Natural killer cell (primary cell): Measurements from ENCODE around the gene EXOSC5. TPM values are rescaled to one million over a fixed set of nuclear protein-coding genes. Genes with fewer than 3 reads are reported as not detected.

ENCODE experiments used
- ATAC-seq, 3 donors: fragments of 150-1000 bp in 2 of 3; fragments of 200-7000 bp in 1 of 3; cut with Tn5 transposase; 1 replicate in 1 of 3; 2 replicates in 2 of 3; pipeline ENCODE4 v1.10.0; 2021; ENCODE audit warnings: mild to moderate bottlenecking in 2 of 3, moderate library complexity in 2 of 3
- DNase-seq, 2 donors: peaks; one replicate each; pipeline versions ENCODE4 v3.0.0 to v3.0.0-alpha.2; 2013 to 2021; ENCODE audit warnings: mixed read lengths in 1 of 2
- H3K27ac ChIP-seq: one replicate; pipeline ENCODE4 v1.5.1; 2013; ENCODE audit warnings: mild to moderate bottlenecking, low read length
- H3K27me3 ChIP-seq: one replicate; pipeline ENCODE4 v1.6.1; 2013; ENCODE audit warnings: low read length; ENCODE audit not compliant: control insufficient read depth, insufficient read depth
- H3K36me3 ChIP-seq: one replicate; pipeline ENCODE4 v1.6.1; 2013; ENCODE audit warnings: low read length; ENCODE audit not compliant: control insufficient read depth, insufficient read depth
- H3K4me1 ChIP-seq: one replicate; pipeline ENCODE4 v1.6.1; 2013; ENCODE audit warnings: low read length; ENCODE audit not compliant: control insufficient read depth, insufficient read depth
- H3K4me3 ChIP-seq: one replicate; pipeline ENCODE4 v1.5.1; 2013; ENCODE audit warnings: low read length
- H3K9me3 ChIP-seq: one replicate; pipeline ENCODE4 v1.6.1; 2013; ENCODE audit warnings: low read length; ENCODE audit not compliant: control insufficient read depth, insufficient read depth
- H3K27ac Mint-ChIP-seq, 2 donors: one replicate each; pipeline ENCODE4 v1.8.0; 2022; ENCODE audit warnings: mild to moderate bottlenecking in 2 of 2, mixed read lengths in 2 of 2, moderate library complexity in 1 of 2
- H3K27me3 Mint-ChIP-seq, 2 donors: one replicate each; pipeline ENCODE4 v1.8.0; 2022; ENCODE audit warnings: low read depth in 2 of 2, mixed read lengths in 2 of 2
- H3K36me3 Mint-ChIP-seq: one replicate; pipeline ENCODE4 v1.8.0; 2022; ENCODE audit warnings: mixed read lengths
- H3K4me1 Mint-ChIP-seq, 2 donors: one replicate each; pipeline ENCODE4 v1.8.0; 2022; ENCODE audit warnings: mixed read lengths in 2 of 2
- H3K4me3 Mint-ChIP-seq: one replicate; pipeline ENCODE4 v1.8.0; 2022; ENCODE audit warnings: mild to moderate bottlenecking, moderate library complexity, mixed read lengths
- H3K9me3 Mint-ChIP-seq, 2 donors: one replicate each; pipeline ENCODE4 v1.8.0; 2022; ENCODE audit warnings: mixed read lengths in 2 of 2
- CTCF ChIP-seq: fragments of 200-600 bp; IDR thresholded peaks from one replicate; pipeline ENCODE4 v1.8.0; 2022; ENCODE audit warnings: antibody characterized with exemption
- WGBS: methylation state at CpG from one replicate; pipeline ENCODE4 v1.1.7; 2013; ENCODE audit warnings: missing lambda C conversion rate; ENCODE audit not compliant: insufficient coverage; 5-methylcytosine and 5-hydroxymethylcytosine counted together
- intact Hi-C: fragments of 100-400 bp; cut with micrococcal nuclease; formaldehyde crosslinking; loops from one replicate; pipeline ENCODE4 v1.14.2; 2022
- total RNA-seq, 4 donors: library from RNA; stranded (reverse); fragments of 120-200 nt in 1 of 4; gene quantifications; one replicate each; pipeline versions ENCODE4 v1.2.3 to v1.2.4, GENCODE V29; 2013 to 2022

Gene EXOSC5
- total RNA-seq, 3 donors from 2014 or later (not counting 1 experiment from before 2014, with no cell fraction given), result 9.0 to 11.6 (median 9.5) TPM

GRCh38 chr19:41413947-41414346 is 16.8 kb upstream of the EXOSC5 start:
- intact Hi-C loops, result no loop called here
- DNase-seq (no peak), ATAC-seq (no peak)
- Histone ChIP-seq H3K27ac (no peak overlapping the region), H3K4me1 (peaks cover 18% of the 10 kb centered on the region), H3K36me3 (peaks cover 49% of the 10 kb centered on the region), H3K9me3 (no peaks in the 10 kb centered on the region), H3K27me3 (no peaks in the 10 kb centered on the region), H3K4me3 (no peak overlapping the region)
- no peaks in the 10 kb centered on the region for H3K27me3 Mint-ChIP-seq
- H3K9me3 Mint-ChIP-seq, result no peaks in the 10 kb centered on the region
- no peak overlapping the region for H3K4me3 Mint-ChIP-seq
- 96% methylated on average over 10 of the region's 10 CpGs for WGBS
- H3K36me3 Mint-ChIP-seq, result no peaks in the 10 kb centered on the region
- H3K27ac Mint-ChIP-seq, result no peak overlapping the region
- H3K4me1 Mint-ChIP-seq, result peaks cover 6 to 16% of the 10 kb centered on the region in 2 donors
- TF ChIP-seq CTCF, result no peak

DNA sequence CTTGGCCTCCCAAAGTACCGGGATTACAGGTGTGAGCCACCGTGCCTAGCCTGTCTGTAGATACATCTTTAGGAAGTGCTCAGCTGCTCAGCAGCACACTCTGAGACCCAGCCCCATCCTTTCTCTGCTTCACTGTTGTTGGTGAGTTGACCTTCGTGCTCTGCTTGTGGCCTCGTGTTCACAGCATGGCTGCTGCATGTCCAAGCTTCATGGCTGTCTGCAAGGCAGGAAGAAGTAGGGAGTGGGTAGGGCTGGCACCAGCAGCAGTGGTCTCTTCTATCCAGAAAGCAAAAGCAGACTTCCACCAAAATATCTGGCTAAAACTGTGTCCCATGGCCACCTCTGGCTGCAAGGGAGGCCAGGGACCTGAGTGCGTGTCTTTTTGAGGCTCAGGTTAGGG is 15.8 kb upstream of the EXOSC5 start:
- DNase-seq (no peak), ATAC-seq (no peak)
- Histone ChIP-seq H3K9me3 (no peaks in the 10 kb centered on the region), H3K4me3 (no peak overlapping the region), H3K4me1 (peaks cover 22% of the 10 kb centered on the region), H3K27ac (no peak overlapping the region), H3K36me3 (peaks cover 43% of the 10 kb centered on the region), H3K27me3 (no peaks in the 10 kb centered on the region)
- intact Hi-C loops, result no loop called here
- Mint-ChIP-seq H3K27ac (no peak overlapping the region), H3K4me1 (peaks cover 6 to 19% of the 10 kb centered on the region in 2 donors), H3K36me3 (no peaks in the 10 kb centered on the region), H3K9me3 (no peaks in the 10 kb centered on the region), H3K27me3 (no peaks in the 10 kb centered on the region), H3K4me3 (no peak overlapping the region)
- no peak for TF ChIP-seq CTCF
- 97% methylated on average over 5 of the region's 5 CpGs for WGBS

DNA sequence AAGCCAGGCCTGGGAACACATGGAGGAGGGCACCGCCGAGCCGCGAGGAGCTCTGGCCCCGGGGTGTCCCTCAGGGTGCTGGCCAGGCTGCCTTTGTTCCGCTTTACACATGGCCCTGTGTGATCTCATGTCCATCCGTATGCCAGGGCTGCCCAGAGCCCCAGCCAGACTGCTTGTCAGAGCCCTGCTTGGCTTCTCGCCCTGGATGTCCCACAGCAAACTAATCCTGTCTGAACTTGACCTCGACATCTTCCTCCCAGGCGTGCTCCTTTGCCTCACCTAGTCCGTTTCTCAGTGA is 14.8 kb upstream of the EXOSC5 start:
- no peak overlapping the region for H3K27ac Mint-ChIP-seq
- no peak overlapping the region for H3K4me3 Mint-ChIP-seq
- peaks cover 6 to 22% of the 10 kb centered on the region in 2 donors for H3K4me1 Mint-ChIP-seq
- Histone ChIP-seq H3K9me3 (no peaks in the 10 kb centered on the region), H3K4me3 (no peak overlapping the region), H3K4me1 (peaks cover 22% of the 10 kb centered on the region), H3K27me3 (no peaks in the 10 kb centered on the region), H3K36me3 (peaks cover 43% of the 10 kb centered on the region), H3K27ac (no peak overlapping the region)
- no peak for ATAC-seq
- H3K27me3 Mint-ChIP-seq, result no peaks in the 10 kb centered on the region
- no peak for TF ChIP-seq CTCF
- intact Hi-C loops, result no loop called here
- H3K36me3 Mint-ChIP-seq, result no peaks in the 10 kb centered on the region
- H3K9me3 Mint-ChIP-seq, result no peaks in the 10 kb centered on the region
- WGBS, result 89% methylated on average over 11 of the region's 11 CpGs
- DNase-seq, result no peak

- H3K27me3 Mint-ChIP-seq, result no peaks in the 10 kb centered on the region
- Histone ChIP-seq H3K4me3 (no peak overlapping the region), H3K27me3 (no peaks in the 10 kb centered on the region), H3K36me3 (peaks cover 43% of the 10 kb centered on the region), H3K27ac (no peak overlapping the region), H3K9me3 (no peaks in the 10 kb centered on the region), H3K4me1 (peaks cover 22% of the 10 kb centered on the region)
- H3K9me3 Mint-ChIP-seq, result no peaks in the 10 kb centered on the region
- no peak overlapping the region for H3K4me3 Mint-ChIP-seq
- 84% methylated on average over 8 of the region's 9 CpGs for WGBS
- H3K4me1 Mint-ChIP-seq, result peaks cover 6 to 24% of the 10 kb centered on the region in 2 donors
- no peak overlapping the region for H3K27ac Mint-ChIP-seq
- ATAC-seq, result no peak
- H3K36me3 Mint-ChIP-seq, result no peaks in the 10 kb centered on the region
- DNase-seq, result no peak
- TF ChIP-seq CTCF, result no peak
- intact Hi-C loops, result no loop called here
Measured at GRCh38 chr19:41411100-41411967, 14.2 kb upstream of the EXOSC5 start.
